ENCODE results near the gene COLEC12.
A peak's percentile ranks its signal among the peaks of the same experiment; 100 is the strongest.

COLEC12 gene

GRCh38 chr18:384897-385296 lies 115.6 kb downstream of the COLEC12 start:
- DNase-seq (ENCODE audit: low spot score), result no peak

GRCh38 chr18:383135-383534 lies 117.4 kb downstream of the COLEC12 start:
- no peak for DNase-seq (ENCODE audit: low spot score)

GRCh38 chr18:382423-382984 lies 118.0 kb downstream of the COLEC12 start:
- DNase-seq (ENCODE audit: low spot score), result no peak

- DNase-seq (ENCODE audit: low spot score), result no peak
These were observed 120.7 kb downstream of the COLEC12 start for GRCh38 chr18:379681-380330.

- DNase-seq (ENCODE audit: low spot score), result no peak
These were observed 122.4 kb downstream of the COLEC12 start for GRCh38 chr18:378079-378478.

- no peak for DNase-seq (ENCODE audit: low spot score)
These were observed 123.4 kb downstream of the COLEC12 start for GRCh38 chr18:377088-377487.

GRCh38 chr18:376311-376710 lies 124.2 kb downstream of the COLEC12 start:
- DNase-seq (ENCODE audit: low spot score), result no peak

GRCh38 chr18:374721-375168 lies 125.8 kb downstream of the COLEC12 start:
- no peak for DNase-seq (ENCODE audit: low spot score)

GRCh38 chr18:373780-374179 lies 126.7 kb downstream of the COLEC12 start:
- no peak for DNase-seq (ENCODE audit: low spot score)

- no peak for DNase-seq (ENCODE audit: low spot score)
These were observed 128.9 kb downstream of the COLEC12 start for GRCh38 chr18:371609-371982.

GRCh38 chr18:370751-371608 lies 129.5 kb downstream of the COLEC12 start:
- DNase-seq (ENCODE audit: low spot score), result no peak

- no peak for DNase-seq (ENCODE audit: low spot score)
These were observed 131.1 kb downstream of the COLEC12 start for GRCh38 chr18:369224-370015.

- no peak for DNase-seq (ENCODE audit: low spot score)
These were observed 133.9 kb downstream of the COLEC12 start for GRCh38 chr18:366466-367061.

GRCh38 chr18:365651-366050 lies 134.8 kb downstream of the COLEC12 start:
- DNase-seq (ENCODE audit: low spot score), result no peak

GRCh38 chr18:364256-364826 lies 136.2 kb downstream of the COLEC12 start:
- DNase-seq (ENCODE audit: low spot score), result no peak

GRCh38 chr18:363301-364085 lies 137.0 kb downstream of the COLEC12 start:
- DNase-seq (ENCODE audit: low spot score), result no peak

- peak; percentile 44 for DNase-seq (ENCODE audit: low spot score)
These were observed 137.9 kb downstream of the COLEC12 start for GRCh38 chr18:362311-363290.

GRCh38 chr18:361941-362310 lies 138.6 kb downstream of the COLEC12 start:
- DNase-seq (ENCODE audit: low spot score), result peak; percentile 62

- no peak for DNase-seq (ENCODE audit: low spot score)
These were observed 139.3 kb downstream of the COLEC12 start for GRCh38 chr18:361100-361732.
